CD4-positive, alpha-beta T cell (primary cell): Measurements from ENCODE around the gene SLC1A7. TPM values are rescaled to one million over a fixed set of nuclear protein-coding genes. Genes with fewer than 3 reads are reported as not detected.

Experiments
- ATAC-seq: fragments of 200-7000 bp; cut with Tn5 transposase; one replicate; pipeline ENCODE4 v1.10.0; 2022; ENCODE audit warnings: mild to moderate bottlenecking; ENCODE audit not compliant: poor library complexity
- CTCF ChIA-PET: fragments of 350-600 bp; sonication (Branson Sonifier 250); formaldehyde crosslinking; loops from one replicate; lab custom pipeline; 2021; ENCODE audit warnings: antibody characterized with exemption, inconsistent platforms; lab: Charles Lee
- POLR2A ChIA-PET: fragments of 350-600 bp; sonication (Branson Sonifier 250); formaldehyde crosslinking; loops from one replicate; lab custom pipeline; 2021; ENCODE audit warnings: antibody characterized with exemption, inconsistent platforms; lab: Charles Lee
- DNase-seq, 14 experiments: peaks; one replicate each; pipeline ENCODE4 v3.0.0-alpha.2; 2013 to 2020; ENCODE audit warnings: mixed read lengths in 2 of 14
- H3K27ac ChIP-seq, 2 donors: one replicate each; pipeline versions ENCODE4 v1.5.1 to v1.7.0; 2013; ENCODE audit warnings: low read length in 2 of 2, low read depth in 1 of 2, mild to moderate bottlenecking in 1 of 2
- H3K27me3 ChIP-seq, 2 experiments: 1 replicate in 1 of 2; 2 replicates in 1 of 2; pipeline versions ENCODE4 v1.6.1 to v1.7.0; 2013; ENCODE audit warnings: low read length in 2 of 2, control low read depth in 1 of 2, mild to moderate bottlenecking in 1 of 2, moderate library complexity in 1 of 2; ENCODE audit not compliant: insufficient read depth in 2 of 2, control insufficient read depth in 1 of 2
- H3K36me3 ChIP-seq: one replicate; pipeline ENCODE4 v1.6.1; 2013; ENCODE audit warnings: low read length, control low read depth; ENCODE audit not compliant: insufficient read depth
- H3K4me1 ChIP-seq: one replicate; pipeline ENCODE4 v1.6.1; 2013; ENCODE audit warnings: low read length, control low read depth; ENCODE audit not compliant: insufficient read depth
- H3K4me3 ChIP-seq: one replicate; pipeline ENCODE4 v1.5.1; 2013; ENCODE audit warnings: mild to moderate bottlenecking, low read length, moderate library complexity
- H3K9me3 ChIP-seq, 2 experiments: 1 replicate in 1 of 2; 2 replicates in 1 of 2; pipeline versions ENCODE4 v1.6.1 to v1.7.0; 2013; ENCODE audit warnings: low read length in 2 of 2, mild to moderate bottlenecking in 2 of 2, control low read depth in 1 of 2, moderate library complexity in 1 of 2; ENCODE audit not compliant: control insufficient read depth in 1 of 2, insufficient read depth in 1 of 2
- H3K27ac Mint-ChIP-seq: one replicate; pipeline ENCODE4 v1.8.0; 2020; ENCODE audit warnings: mixed read lengths
- H3K27me3 Mint-ChIP-seq: one replicate; pipeline ENCODE4 v1.8.0; 2021; ENCODE audit warnings: mixed read lengths
- H3K36me3 Mint-ChIP-seq: one replicate; pipeline ENCODE4 v1.8.0; 2021; ENCODE audit warnings: low read depth, mixed read lengths
- H3K4me1 Mint-ChIP-seq: one replicate; pipeline ENCODE4 v1.8.0; 2021; ENCODE audit warnings: low read depth, mixed read lengths
- H3K4me3 Mint-ChIP-seq: one replicate; pipeline ENCODE4 v1.8.0; 2020; ENCODE audit warnings: mild to moderate bottlenecking, mixed read lengths
- H3K9me3 Mint-ChIP-seq: one replicate; pipeline ENCODE4 v1.8.0; 2020; ENCODE audit warnings: mixed read lengths
- intact Hi-C, 2 experiments: fragments of 100-400 bp; cut with DNase I in 1 of 2; cut with micrococcal nuclease in 1 of 2; formaldehyde crosslinking; loops; one replicate each; pipeline versions ENCODE4 v1.15.1 to v1.9.0; 2023 to 2025; cut with DNase I, micrococcal nuclease
- polyA plus RNA-seq, 2 donors: library from polyadenylated mRNA; unstranded; fragments of 120-200 nt; gene quantifications; one replicate each; pipeline ENCODE4 v1.2.1, GENCODE V29; 2013
- total RNA-seq, 174 experiments: library from RNA in 2 of 174; stranded (reverse) in 2 of 174; gene quantifications; one replicate each; pipeline ENCODE4 v1.2.3 and lab custom pipeline; 2021 to 2026
- TF ChIP-seq, protein P1 (sequence below): fragments of 200-600 bp; IDR thresholded peaks from one replicate; pipeline ENCODE4 v1.8.0; 2022; ENCODE audit warnings: antibody characterized with exemption, mild to moderate bottlenecking

Gene SLC1A7
- total RNA-seq, result not detected
- polyA plus RNA-seq (2013, experiment 1 of 2), result 0.04 TPM
- 0.10 TPM for polyA plus RNA-seq (2013, experiment 2 of 2)
- 0 to 0.58 (median 0) reads per million in 172 experiments for total RNA-seq (lab: John Stamatoyannopoulos, UW)

DNA sequence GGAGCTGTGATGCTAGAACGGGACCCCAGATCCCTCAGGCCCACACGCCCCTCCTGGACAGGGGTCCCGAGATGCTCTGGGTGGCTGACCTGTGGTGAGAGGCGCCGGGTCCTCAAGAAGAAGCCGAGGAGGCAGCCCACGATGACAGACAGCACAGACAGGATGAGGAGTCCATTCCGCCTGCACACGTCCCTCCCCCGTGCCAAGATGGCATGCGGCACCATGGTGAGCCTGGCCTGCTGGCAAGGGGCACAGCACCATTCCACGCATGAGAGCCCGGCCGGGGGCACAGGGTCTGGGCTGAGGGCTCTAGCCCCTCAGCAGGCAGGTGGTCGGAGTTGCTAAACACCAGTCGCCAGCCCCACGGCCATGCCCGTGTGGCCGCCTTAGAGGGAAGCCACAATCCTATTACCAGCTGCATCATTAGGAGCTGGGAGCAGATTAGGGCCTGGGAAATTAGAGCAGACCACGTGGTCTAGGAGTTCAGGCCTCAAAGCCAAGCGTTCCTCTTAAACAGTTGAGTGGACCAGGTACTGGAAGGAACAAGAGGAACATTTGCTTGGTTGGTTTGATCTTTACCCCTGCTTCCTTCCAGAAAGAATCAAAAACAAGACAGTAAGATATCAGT, at the start of gene SLC1A7:
Gene SLC1A7 (minus strand): TSS at position 413 of the 628 bp plus-strand sequence. CDS start 189 bp downstream, at position 224.
- H3K27me3 ChIP-seq, result peaks cover 0 to 2% of the 10 kb centered on the region in 2 experiments
- H3K4me1 ChIP-seq, result no peaks in the 10 kb centered on the region
- Mint-ChIP-seq H3K27me3 (no peaks in the 10 kb centered on the region), H3K4me3 (no peak within 1 kb of the TSS), H3K9me3 (peaks cover 7% of the 10 kb centered on the region), H3K4me1 (no peaks in the 10 kb centered on the region), H3K27ac (no peak within 1 kb of the TSS), H3K36me3 (no peaks in the 10 kb centered on the region)
- no peak for ATAC-seq
- no peaks in the 10 kb centered on the region for H3K36me3 ChIP-seq
- no peak within 1 kb of the TSS for H3K4me3 ChIP-seq
- no peak within 1 kb of the TSS for H3K27ac ChIP-seq
- TF ChIP-seq, protein P1, sequence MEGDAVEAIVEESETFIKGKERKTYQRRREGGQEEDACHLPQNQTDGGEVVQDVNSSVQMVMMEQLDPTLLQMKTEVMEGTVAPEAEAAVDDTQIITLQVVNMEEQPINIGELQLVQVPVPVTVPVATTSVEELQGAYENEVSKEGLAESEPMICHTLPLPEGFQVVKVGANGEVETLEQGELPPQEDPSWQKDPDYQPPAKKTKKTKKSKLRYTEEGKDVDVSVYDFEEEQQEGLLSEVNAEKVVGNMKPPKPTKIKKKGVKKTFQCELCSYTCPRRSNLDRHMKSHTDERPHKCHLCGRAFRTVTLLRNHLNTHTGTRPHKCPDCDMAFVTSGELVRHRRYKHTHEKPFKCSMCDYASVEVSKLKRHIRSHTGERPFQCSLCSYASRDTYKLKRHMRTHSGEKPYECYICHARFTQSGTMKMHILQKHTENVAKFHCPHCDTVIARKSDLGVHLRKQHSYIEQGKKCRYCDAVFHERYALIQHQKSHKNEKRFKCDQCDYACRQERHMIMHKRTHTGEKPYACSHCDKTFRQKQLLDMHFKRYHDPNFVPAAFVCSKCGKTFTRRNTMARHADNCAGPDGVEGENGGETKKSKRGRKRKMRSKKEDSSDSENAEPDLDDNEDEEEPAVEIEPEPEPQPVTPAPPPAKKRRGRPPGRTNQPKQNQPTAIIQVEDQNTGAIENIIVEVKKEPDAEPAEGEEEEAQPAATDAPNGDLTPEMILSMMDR, result no peak
- intact Hi-C loops, result no loop called here
- ChIA-PET CTCF (interaction anchor here (0.5 kb wide), 1 partner anchor 11 kb away, joined by 5 read pairs; no protein-coding TSS in a partner anchor), POLR2A (no interaction called here)
- H3K9me3 ChIP-seq, result no peaks in the 10 kb centered on the region
- DNase-seq, result no peak

DNA sequence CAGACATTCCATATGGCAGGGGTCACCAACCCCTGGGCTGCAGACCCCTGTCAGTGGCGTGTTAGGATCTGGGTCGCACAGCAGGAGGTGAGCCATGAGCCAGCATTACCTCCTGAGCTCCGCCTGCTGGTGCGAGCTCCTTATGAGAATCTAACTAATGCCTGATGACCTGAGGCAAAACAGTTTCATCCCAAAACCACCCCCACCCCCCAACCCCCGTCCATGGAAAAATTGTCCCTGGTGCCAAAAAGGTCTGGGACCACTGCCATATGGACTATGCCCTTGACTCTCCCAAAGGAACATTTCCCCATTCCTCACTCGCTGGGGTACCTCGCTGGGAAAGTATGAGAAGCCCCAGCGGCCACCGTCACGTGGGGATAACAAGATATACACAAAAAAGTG, 47.8 kb upstream of the SLC1A7 start:
- no peaks in the 10 kb centered on the region for H3K27me3 ChIP-seq
- ChIA-PET CTCF (no interaction called here), POLR2A (no interaction called here)
- no peak overlapping the region for H3K27ac Mint-ChIP-seq
- no peak for ATAC-seq
- TF ChIP-seq, protein P1, result no peak
- no peak for DNase-seq
- intact Hi-C loops, result loop anchor here in 1 of 2 experiments (5.0 to 10.0 kb wide), 3 partner anchors 175 to 1135 kb away; partner anchors contain the start of genes BTF3L4, ECHDC2 and TXNDC12
- no peak overlapping the region for H3K27ac ChIP-seq
- H3K4me1 Mint-ChIP-seq, result no peaks in the 10 kb centered on the region
- no peaks in the 10 kb centered on the region for H3K36me3 Mint-ChIP-seq
- no peaks in the 10 kb centered on the region for H3K9me3 Mint-ChIP-seq
- no peaks in the 10 kb centered on the region for H3K27me3 Mint-ChIP-seq
- H3K36me3 ChIP-seq, result no peaks in the 10 kb centered on the region
- peaks cover 0 to 6% of the 10 kb centered on the region in 2 experiments for H3K9me3 ChIP-seq
- H3K4me3 Mint-ChIP-seq, result no peak overlapping the region
- H3K4me1 ChIP-seq, result no peaks in the 10 kb centered on the region
- no peak overlapping the region for H3K4me3 ChIP-seq

DNA sequence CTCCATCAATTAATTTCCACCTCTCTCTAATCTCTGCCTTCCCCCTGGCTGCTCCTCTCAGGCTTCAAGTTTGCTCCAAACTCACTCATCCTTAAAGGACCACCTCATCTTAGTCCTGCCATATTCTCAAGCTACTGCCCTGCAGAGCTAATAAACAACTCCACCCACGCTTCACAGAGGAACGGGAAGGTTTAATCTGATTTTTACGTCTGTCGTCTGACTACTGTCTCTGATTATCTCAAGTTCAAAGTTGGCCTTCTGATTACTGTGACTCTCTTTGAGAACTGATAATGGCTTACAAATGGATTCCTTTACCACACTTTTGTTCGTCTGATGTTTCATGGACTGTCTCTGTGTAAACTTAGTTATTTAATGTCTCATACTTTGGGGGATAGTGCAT, 46.6 kb upstream of the SLC1A7 start:
- H3K4me3 ChIP-seq, result no peak overlapping the region
- Mint-ChIP-seq H3K27me3 (no peaks in the 10 kb centered on the region), H3K4me1 (no peaks in the 10 kb centered on the region), H3K36me3 (no peaks in the 10 kb centered on the region), H3K9me3 (no peaks in the 10 kb centered on the region), H3K4me3 (no peak overlapping the region), H3K27ac (no peak overlapping the region)
- no peaks in the 10 kb centered on the region for H3K36me3 ChIP-seq
- ChIA-PET CTCF (no interaction called here), POLR2A (no interaction called here)
- TF ChIP-seq, protein P1, result no peak
- no peaks in the 10 kb centered on the region for H3K4me1 ChIP-seq
- H3K27me3 ChIP-seq, result no peaks in the 10 kb centered on the region
- no peak for ATAC-seq
- no peak for DNase-seq
- intact Hi-C loops, result no loop called here
- H3K9me3 ChIP-seq, result peaks cover 0 to 11% of the 10 kb centered on the region in 2 experiments
- no peak overlapping the region for H3K27ac ChIP-seq
